Skeletal muscle satellite cell (primary cell): Measurements from ENCODE around the gene CTXND1.

Experiments
- H3K27me3 ChIP-seq: 2 replicates; pipeline ENCODE4 v1.7.0; 2013; ENCODE audit warnings: low read length; ENCODE audit not compliant: control insufficient read depth, insufficient read depth
- H3K36me3 ChIP-seq: 2 replicates; pipeline ENCODE4 v1.7.0; 2013; ENCODE audit warnings: mild to moderate bottlenecking, control low read depth, low read length; ENCODE audit not compliant: insufficient read depth
- H3K4me1 ChIP-seq: 2 replicates; pipeline ENCODE4 v1.7.0; 2013; ENCODE audit warnings: low read length; ENCODE audit not compliant: control insufficient read depth, insufficient read depth
- H3K4me2 ChIP-seq: 2 replicates; pipeline ENCODE4 v1.7.0; 2013; ENCODE audit warnings: mild to moderate bottlenecking, low read length
- H3K4me3 ChIP-seq: 2 replicates; pipeline ENCODE4 v1.7.0; 2013; ENCODE audit warnings: low read length
- H3K9ac ChIP-seq: 2 replicates; pipeline ENCODE4 v1.7.0; 2013; ENCODE audit warnings: mild to moderate bottlenecking, low read depth, low read length, moderate library complexity
- H3K9me3 ChIP-seq: replicated peaks from 2 replicates; pipeline ENCODE4 v1.7.0; 2013; ENCODE audit warnings: mild to moderate bottlenecking, control low read depth, low read length

Gene CTXND1

DNA sequence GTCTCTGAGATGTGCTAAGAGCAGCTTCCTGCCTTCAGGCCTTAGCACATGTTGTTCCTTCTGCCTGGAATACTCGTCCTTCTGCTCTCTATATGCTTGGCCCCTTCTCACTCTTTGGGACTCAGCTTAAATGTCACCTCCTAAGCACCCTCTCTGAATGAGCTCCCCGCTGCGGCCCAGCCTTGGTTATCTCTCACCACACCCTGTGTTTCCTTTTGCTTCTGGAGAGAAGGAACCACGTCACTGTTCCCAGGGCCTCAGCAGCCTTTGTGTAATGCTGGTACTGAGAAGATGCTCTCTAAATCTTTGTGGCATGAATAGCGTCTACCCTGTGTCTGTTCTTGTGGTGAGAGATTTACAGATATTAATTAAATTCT lies 97.0 kb downstream of the CTXND1 start:
- peaks cover 20% of the 10 kb centered on the region for H3K4me1 ChIP-seq

DNA sequence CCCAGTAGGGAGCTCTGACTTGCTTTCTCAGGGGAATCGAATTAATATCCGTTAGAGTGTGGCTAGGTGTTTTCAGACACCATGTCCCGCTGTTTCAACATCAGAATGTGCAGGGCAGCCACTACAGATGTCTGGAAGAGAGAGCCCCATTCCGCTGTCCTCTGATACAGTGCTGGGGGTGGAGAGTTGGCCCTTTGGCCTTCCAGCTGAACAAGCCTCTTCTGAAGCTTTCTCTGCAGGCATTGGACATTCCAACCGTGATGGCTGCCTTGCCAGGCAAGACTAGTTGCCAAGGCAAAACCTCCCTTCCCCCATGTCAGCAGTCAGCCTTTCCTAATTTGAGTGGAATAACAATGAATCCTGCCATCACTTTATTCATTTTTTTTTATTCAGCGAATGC lies 97.7 kb downstream of the CTXND1 start:
- H3K9me3 ChIP-seq = no peaks in the 10 kb centered on the region
- H3K4me1 ChIP-seq = peaks cover 17% of the 10 kb centered on the region
- no peak overlapping the region for H3K4me3 ChIP-seq
- no peak overlapping the region for H3K9ac ChIP-seq
- H3K27me3 ChIP-seq = no peaks in the 10 kb centered on the region
- H3K36me3 ChIP-seq = no peaks in the 10 kb centered on the region
- peak overlapping the region; percentile 93 for H3K4me2 ChIP-seq

More for the DNA sequence above, 97.0 kb downstream of the CTXND1 start:
- Histone ChIP-seq H3K9ac (no peak overlapping the region), H3K4me3 (no peak overlapping the region), H3K27me3 (no peaks in the 10 kb centered on the region), H3K9me3 (no peaks in the 10 kb centered on the region), H3K4me2 (no peak overlapping the region), H3K36me3 (peaks cover 6% of the 10 kb centered on the region)

DNA sequence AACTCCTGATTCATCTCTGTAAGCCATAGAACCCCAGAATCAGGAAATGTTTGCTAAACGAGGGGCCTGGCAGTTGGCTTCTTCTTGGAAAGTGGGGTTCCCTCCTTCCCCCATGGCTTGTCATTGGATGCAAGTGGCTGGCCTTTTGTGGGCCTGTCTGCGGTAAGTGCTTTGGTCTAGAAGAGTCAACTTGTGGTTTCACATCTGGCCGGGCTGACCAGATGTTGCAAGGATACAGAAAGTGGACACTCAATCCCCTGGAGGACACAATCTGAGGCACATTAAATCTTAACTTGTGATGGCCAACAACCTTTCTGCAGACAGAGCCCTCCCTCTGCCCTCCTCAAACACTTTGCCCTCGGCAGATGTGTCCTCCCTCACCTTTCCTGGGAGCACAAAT lies 98.1 kb downstream of the CTXND1 start:
- no peaks in the 10 kb centered on the region for H3K27me3 ChIP-seq
- peak overlapping the region; percentile 89 for H3K4me3 ChIP-seq
- peak overlapping the region; percentile 81 for H3K9ac ChIP-seq
- H3K4me2 ChIP-seq = peak overlapping the region; percentile 93
- peaks cover 17% of the 10 kb centered on the region for H3K4me1 ChIP-seq
- no peaks in the 10 kb centered on the region for H3K36me3 ChIP-seq
- no peaks in the 10 kb centered on the region for H3K9me3 ChIP-seq

DNA sequence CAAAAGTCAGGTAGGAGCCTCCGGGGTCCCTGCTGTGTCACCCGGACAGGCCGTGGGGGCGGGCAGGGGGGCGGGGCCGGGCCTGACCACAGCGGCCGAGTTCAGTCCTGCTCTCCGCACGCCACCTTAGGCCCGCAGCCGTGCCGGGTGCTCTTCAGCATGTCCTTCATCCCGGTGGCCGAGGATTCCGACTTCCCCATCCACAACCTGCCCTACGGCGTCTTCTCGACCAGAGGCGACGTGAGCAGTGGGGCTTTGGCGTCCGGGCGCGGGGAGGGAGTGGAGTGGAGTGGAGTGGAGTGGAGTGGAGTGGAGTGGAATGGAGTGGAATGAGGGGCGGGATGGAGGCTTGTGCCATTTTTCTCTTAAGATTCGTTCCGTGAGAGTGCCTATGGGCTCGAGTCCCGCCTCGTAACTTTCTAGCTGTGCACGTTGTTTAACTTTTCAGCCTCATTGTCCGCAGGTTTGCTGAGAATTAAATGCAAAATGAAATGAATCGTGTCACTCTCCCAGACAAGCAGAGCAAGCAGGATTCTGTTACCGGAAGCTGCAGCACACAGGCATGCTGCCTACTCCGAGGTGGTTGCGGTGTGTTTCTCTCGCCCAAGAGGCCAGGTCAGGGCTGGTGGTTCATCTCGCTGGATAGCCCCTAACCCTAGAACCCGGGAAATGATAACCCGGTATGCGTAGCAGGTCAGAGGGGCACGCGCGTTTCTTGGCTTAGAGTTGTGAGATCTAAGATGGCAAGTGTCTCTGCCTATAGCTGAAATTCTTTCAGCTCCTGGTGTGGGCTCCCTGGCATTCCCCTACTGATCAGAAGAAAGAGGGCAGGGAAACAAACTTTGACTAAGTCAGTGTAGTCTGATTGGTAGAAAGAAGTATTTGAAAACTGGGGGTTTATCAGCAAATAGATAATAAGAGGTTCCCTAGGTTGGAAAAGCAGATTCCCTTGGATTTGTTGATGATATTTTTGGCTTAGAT lies 98.8 kb downstream of the CTXND1 start, which contains the start of gene FAH:
TSS of gene FAH (plus strand) at position 104 of the 981 bp plus-strand sequence. CDS start at position 160, 56 bp downstream.
- H3K27me3 ChIP-seq = no peaks in the 10 kb centered on the region

DNA sequence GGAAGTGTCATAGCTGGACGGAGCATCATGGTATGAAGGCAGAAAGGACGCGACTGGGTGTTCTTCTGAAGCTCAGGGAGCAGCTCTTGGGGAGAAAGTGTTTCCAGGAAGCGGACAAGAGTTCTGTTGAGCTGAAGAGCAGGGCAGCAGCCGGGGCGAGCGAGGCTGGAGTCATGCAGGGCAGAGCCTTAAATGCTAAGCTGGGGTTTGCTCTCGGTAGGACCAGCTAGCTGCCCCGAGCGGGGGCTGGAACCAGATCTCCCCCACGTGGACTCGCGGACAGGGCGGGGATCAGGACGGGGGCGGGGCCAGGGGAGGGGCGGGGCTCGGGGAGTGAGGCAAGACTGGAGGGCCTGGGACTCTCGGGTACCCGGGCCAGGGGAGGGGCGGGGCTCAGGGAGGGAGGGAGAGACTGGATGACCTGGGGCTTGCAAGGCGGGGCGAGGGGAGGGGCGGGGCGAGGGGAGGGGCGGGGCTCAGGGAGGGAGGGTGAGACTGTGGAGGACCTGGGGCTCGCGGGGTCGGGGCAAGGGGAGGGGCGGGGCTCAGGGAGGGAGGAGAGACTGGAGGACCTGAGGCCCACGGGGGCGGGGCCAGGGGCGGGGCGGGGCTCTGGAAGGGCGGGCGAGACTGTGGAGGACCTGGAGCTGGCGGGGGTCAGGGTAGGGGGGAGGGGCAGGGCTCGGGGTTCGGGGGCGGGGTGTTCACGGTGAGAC lies 99.7 kb downstream of the CTXND1 start:
- Histone ChIP-seq H3K4me1 (peaks cover 17% of the 10 kb centered on the region), H3K36me3 (no peaks in the 10 kb centered on the region), H3K9me3 (no peaks in the 10 kb centered on the region), H3K9ac (peak overlapping the region; percentile 81), H3K27me3 (no peaks in the 10 kb centered on the region), H3K4me2 (peak overlapping the region; percentile 93), H3K4me3 (peak overlapping the region; percentile 89)

More for the DNA sequence above, 98.8 kb downstream of the CTXND1 start, which contains the start of gene FAH:
- Histone ChIP-seq H3K4me3 (peak within 1 kb of the TSS; percentile 89), H3K36me3 (no peaks in the 10 kb centered on the region), H3K9me3 (no peaks in the 10 kb centered on the region), H3K4me2 (peak within 1 kb of the TSS; percentile 93), H3K4me1 (peaks cover 17% of the 10 kb centered on the region), H3K9ac (peak within 1 kb of the TSS; percentile 81)

DNA sequence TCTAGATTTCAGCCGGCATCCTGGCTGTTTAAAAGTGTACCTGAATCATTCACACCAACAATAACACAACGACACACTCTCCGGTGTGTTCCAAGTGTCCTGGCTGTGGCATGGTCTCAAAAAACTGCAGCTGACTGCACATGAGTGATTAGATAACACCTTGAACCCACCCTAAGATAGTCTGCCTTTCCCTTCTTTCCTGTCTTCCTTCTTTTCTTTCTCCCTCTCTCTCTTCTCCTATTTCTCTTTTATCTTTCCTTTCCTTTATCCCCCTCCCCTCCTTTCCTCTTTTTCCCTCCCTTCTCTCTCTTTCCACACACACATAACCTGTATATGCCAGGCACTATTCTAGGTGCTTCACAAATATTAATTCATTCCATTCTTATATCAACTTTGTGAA lies 100.4 kb downstream of the CTXND1 start:
- Histone ChIP-seq H3K4me2 (peak overlapping the region; percentile 91), H3K9me3 (no peaks in the 10 kb centered on the region), H3K27me3 (no peaks in the 10 kb centered on the region), H3K4me1 (peaks cover 17% of the 10 kb centered on the region), H3K9ac (no peak overlapping the region), H3K4me3 (no peak overlapping the region), H3K36me3 (no peaks in the 10 kb centered on the region)

DNA sequence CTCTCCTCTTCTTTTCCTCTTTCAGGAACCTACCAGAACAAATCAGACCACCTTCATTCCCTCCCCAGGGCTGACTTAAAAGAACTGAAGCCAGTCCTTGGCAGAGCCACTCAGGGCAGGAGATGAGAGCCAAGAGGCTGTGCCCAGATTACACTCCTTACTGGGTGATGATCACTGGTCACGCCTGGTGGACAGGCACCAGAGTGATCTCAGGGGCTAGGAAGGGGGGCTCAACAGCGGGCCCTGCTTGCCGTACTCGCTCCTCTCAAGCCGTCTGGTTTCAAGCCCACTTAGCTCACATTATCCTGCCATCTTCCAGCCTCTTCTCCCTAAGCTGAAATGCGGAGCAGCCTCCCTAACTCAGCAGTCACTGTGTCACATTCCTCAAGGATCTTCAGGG lies 100.9 kb downstream of the CTXND1 start:
- Histone ChIP-seq H3K27me3 (no peaks in the 10 kb centered on the region), H3K4me1 (peaks cover 17% of the 10 kb centered on the region), H3K4me2 (no peak overlapping the region), H3K36me3 (no peaks in the 10 kb centered on the region), H3K4me3 (no peak overlapping the region), H3K9ac (no peak overlapping the region), H3K9me3 (no peaks in the 10 kb centered on the region)
